NOMO-1 treated with DMSO at 0.1 percent for 48 hours (cell line): ENCODE results near the gene PCBD2.
"Not testable (repeated sequence)": the region's sequence is repeated elsewhere in the genome, so short reads cannot be mapped to it uniquely, and the experiment has no call there.

Experiments
- DNase-seq: peaks from one replicate; lab custom pipeline; 2025; ENCODE audit not compliant: unreplicated experiment; lab: John Stamatoyannopoulos, UW

Gene PCBD2

DNA sequence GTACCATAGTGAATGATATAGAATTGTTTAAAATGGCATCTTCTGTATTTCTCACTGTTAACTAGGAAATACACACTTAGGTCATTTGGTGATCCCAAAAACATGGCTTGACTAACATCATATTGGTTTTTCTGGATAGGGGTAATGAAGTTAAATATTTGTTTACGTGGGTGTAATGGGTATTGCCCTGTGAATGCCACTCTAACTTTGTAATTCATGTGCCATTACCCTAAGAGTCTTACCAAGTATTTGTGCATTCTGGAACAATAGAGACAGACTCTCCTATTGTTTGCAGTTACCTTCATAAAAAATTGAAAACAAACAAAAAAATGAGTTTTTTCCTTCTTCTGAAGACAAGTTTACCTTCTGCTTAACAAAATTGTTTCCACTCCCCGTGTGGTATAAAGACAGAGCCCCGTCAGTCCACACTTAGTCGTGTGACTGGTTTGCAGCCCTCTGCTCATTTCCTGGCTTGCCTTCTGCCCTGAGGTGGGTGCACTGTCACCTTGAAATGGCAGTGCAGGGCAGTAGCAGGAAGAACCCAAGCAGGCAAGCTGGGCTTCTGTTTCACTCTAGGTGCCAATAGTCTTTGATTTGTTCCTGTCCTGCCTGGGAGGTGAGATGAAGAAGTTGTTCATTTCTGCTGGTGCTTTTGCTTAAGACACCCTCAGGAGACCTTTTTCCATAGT, 53.1 kb downstream of the PCBD2 start:
- no peak for DNase-seq

- no peak for DNase-seq
Observed at GRCh38 chr5:134958755-134959154, 53.8 kb downstream of the PCBD2 start.

GRCh38 chr5:134963098-134963497, 58.2 kb downstream of the PCBD2 start:
- no peak for DNase-seq

DNA sequence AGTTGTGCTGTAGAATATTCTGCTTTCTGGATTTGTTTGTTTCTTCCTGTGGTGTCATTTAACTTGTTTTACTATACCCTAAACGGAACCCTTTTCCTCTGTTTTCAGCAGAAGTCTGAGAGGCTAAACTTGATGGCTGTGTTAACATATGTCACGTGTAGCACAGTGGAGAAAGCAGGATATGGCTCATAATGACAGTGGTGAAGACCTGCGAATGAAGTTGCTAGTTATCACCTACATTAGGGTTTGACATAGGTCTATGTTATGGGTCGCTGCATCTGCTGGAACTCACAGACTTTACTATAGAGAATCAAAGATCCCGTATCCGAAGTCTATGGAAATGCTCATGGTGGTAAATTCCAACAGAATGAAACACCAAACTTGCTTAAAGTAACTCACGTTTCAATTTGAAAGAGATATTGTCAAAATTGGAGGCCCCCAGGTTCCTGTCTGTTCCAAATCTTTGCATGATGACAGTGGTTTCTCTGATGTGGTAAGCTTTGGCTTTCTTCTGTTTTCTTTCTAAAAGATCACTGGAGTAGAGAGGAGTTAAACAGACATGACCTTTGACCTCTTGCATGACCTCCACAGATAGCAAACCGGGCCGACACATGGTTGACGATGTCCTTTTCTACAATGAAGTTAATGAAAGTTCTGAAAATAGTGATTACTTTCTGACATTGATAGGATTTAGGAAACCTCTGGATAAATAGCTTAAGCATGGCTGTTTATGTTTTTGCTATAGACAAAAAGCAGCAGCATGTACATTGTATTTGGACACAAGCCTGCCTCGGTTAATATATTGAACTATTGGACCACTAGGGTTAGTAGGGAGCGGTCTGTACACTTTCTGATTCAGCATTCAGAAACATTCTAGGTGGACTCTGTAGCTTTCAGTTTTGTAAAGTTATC, 59.7 kb downstream of the PCBD2 start:
- DNase-seq: no peak

DNA sequence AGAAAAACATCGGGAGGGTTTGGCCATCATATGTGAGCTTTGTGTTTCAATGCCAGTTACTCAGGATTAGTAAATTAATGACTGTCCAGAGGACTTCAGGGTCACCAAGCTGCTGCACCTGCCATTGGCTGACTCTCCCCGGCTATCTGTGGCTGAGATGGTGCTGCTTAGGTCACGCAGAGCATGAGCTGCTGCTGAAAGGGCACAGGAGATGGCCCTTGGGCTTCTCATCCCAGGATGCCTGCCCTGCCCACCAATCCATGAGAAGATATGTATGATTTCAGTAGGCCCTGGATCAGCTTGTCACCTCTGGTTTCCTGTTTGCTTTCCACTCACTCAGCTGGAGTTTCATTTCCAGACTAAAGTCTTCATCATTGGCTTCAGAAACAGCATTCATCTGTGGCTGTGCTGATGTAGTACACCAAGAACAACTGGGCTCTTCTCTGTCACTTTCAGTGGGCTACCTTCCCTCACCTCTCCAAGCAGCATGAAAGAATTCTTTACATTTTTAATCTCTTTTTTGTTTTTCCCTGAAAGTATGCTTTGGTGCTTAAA, 60.4 kb downstream of the PCBD2 start:
- DNase-seq: no peak

DNA sequence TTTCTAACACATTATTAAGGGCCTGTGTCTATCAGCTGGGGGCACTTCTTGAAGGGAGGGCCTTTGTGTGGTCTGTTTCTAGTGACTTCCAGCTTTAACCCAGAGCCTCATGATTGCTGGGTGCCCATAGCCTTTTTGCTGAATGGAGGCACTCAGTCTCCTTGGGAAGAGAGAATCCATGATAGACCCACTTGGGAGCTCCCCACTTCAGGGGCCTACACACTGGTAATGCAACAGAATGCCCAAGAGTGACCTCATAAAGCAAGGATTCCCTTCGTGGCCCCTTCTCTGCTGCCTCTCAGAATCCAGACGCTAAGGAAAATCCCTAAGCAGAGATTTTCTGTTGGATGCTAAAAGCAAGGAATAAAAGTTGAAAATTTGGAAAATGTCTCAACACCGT, 62.7 kb downstream of the PCBD2 start, which contains the start of gene CATSPER3:
TSS of gene CATSPER3 (plus strand) at position 301 of the 400 bp plus-strand sequence. CDS start at position 386, 85 bp downstream.
- no peak for DNase-seq

DNA sequence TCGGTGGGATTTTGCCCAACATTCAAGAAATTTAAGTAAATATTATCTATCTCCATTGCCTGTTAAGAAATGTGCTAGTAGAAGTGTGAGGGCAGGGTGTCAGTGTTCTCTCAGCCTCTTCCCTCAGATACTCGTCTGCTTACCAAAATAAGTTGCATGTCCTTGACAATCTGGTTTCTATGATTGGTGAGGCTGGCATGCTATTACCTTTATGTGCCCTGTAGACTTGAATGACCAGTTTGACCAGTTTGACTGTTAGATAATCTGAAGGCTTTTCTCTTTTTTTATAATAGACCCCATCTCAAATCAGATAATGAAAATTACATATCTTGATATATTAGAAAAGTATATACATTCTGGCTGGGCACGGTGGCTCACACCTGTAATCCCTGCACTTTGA, 63.1 kb downstream of the PCBD2 start:
- no peak for DNase-seq

DNA sequence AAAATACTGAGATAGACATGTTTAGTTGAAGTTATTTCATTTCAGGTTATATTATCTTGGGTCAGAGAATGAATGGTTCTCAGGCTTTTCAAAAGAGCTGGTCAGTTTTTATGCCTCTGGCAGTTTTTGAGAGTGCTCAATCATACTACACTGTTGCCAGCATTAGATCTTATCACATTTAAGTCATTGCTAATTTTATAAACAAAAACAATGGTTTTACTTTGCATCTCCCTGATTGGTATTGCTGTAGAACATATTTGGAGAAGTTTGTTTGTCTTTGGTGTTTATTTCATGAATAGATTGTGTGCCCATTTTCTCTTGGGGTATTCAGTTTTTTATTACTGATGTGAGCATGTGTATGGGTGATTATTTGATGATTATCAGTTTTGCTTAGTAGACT, 64.2 kb downstream of the PCBD2 start:
- no peak for DNase-seq

GRCh38 chr5:134975078-134975715, 70.3 kb downstream of the PCBD2 start:
- no peak for DNase-seq

DNA sequence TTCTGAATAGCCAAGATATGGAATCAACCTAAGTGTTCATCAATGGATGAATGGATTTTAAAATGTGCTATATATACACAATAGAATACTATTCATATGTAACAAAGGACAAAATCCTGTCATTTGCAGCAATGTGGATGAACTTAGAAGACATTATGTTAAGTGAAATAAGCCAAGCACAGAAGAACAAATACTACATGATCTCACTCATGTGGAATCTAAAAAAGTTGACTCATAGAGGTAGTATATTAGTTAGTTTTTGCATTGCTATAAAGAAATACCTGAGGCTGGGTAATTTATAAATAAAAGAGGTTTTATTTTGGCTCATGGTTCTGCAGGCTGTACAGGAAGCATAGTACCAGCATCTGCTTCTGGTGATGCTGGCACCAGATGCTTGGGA, 70.9 kb downstream of the PCBD2 start:
- no peak for DNase-seq

- no peak for DNase-seq
Observed at GRCh38 chr5:134976841-134977240, 71.9 kb downstream of the PCBD2 start.

DNA sequence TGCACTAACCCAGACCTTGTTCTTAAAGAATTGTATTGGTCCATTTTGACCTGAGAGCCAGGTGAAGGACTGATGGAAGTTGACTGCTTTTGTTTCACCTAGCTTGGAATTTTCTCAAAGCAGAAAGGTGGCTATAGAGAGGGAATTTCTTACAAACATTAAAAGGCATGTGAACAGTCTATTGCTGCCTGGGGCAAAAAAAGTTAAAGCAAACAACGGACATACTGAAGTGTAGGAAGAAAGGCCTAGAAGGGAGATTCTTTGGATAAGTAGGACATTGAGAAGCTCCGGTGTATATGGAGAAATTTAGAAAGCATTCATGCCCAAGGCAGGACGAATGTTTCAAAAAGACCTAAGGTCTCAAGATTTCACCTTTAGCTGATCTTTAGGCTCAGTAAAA, 74.5 kb downstream of the PCBD2 start:
- DNase-seq: no peak

- no peak for DNase-seq
Observed at GRCh38 chr5:134982230-134982629, 77.3 kb downstream of the PCBD2 start.

DNA sequence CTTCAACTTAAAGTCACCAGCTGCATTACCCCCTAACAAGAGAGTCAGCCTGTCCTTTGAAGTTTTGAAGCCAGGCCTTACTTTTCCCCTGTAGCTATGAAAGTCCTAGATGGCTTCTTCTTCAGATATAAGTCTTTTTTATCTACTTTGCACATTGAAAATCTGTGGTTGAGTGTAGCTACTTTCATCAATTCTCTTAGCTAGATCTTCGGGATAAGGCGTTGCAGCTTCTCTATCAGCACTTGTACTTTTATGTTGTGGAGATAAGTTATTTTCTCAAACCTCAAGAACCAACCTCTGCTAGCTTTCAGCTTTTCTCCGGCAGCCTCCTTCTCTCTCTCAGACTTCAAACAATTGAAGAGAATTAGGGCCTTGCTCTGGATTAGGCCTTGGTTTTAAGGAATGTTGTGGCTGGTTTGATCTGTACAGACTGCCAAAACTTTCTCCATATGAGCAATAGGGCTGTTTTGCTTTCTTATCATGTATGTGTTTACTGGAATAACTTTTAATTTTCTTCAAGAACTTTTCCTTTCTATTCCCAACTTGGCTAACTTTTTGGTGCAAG, 84.4 kb downstream of the PCBD2 start:
- no peak for DNase-seq

- not testable (repeated sequence) for DNase-seq
Observed at GRCh38 chr5:134990183-134990582, 85.3 kb downstream of the PCBD2 start.

DNA sequence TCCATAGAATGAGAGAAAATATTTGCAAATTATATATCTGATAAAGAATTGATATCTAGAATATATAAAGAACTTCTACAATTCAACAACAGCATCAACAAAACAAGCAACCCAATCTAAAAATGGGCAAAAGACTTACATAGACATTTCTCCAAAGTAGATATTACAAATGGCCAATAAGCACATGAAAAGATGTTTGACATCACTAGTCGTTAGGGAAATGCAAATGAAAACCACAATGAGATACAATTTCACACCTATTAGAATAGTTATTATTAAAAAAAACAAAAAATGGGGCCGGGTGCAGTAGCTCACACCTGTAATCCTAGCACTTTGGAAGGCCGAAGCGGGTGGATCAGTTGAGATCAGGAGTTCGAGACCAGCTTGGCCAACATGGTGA, 87.2 kb downstream of the PCBD2 start:
- no peak for DNase-seq

GRCh38 chr5:134993161-134993560, 88.2 kb downstream of the PCBD2 start:
- no peak for DNase-seq

GRCh38 chr5:134994560-134995156, 89.7 kb downstream of the PCBD2 start:
- DNase-seq: no peak

DNA sequence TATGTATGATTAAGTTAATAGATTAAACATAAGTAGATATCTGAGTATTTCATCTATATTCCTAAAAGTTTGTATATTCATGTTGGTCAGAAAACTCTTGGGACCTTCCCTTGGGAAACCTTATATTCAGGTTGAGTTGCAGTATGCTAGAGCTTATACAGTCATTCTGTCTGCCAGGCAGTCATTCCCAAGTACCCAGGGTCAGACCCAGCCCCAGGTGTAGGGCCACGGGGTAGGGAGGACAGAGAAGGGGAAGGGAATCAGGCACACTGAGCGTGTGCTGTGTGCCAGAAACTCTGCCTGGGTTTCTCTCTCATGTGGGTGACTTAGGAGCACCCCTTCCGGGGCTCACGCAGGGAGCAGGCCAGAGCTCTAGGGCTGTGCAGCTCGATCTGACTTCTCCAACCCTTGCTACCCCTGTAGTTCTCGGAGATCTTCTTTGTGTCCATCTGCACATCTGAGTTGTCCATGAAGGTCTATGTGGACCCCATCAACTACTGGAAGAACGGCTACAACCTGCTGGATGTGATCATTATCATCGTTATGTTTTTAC, 91.0 kb downstream of the PCBD2 start:
- DNase-seq: no peak

- DNase-seq: no peak
Observed at GRCh38 chr5:134997015-134997414, 92.1 kb downstream of the PCBD2 start.
